Thyroid gland (tissue), 4 donors: ENCODE data around the gene NELFA. TPM values are rescaled to one million over a fixed set of nuclear protein-coding genes. Genes with fewer than 3 reads are reported as not detected.
A peak's percentile ranks its signal among the peaks of the same experiment; 100 is the strongest.

Experiments
- DNase-seq, 2 donors: peaks; one replicate each; pipeline ENCODE4 v3.0.0-alpha.2; 2019
- H3K27ac ChIP-seq, 3 donors: fragments of 200-600 bp; sonication (generic); 1 replicate in 2 of 3; 2 replicates in 1 of 3; pipeline ENCODE4 v1.5.1; 2016 to 2019; ENCODE audit warnings: mild to moderate bottlenecking in 1 of 3, moderate library complexity in 1 of 3
- H3K27me3 ChIP-seq: fragments of 200-600 bp; sonication (generic); one replicate; pipeline ENCODE4 v1.5.1; 2019
- H3K36me3 ChIP-seq, 2 donors: fragments of 200-600 bp; sonication (generic); one replicate each; pipeline ENCODE4 v1.5.1; 2016 to 2019
- H3K4me1 ChIP-seq, 2 donors: fragments of 200-600 bp; sonication (generic); one replicate each; pipeline ENCODE4 v1.5.1; 2017 to 2019
- H3K4me3 ChIP-seq, 3 donors: fragments of 200-600 bp; sonication (generic); replicated peaks in 1 of 3; 1 replicate in 2 of 3; 2 replicates in 1 of 3; pipeline ENCODE4 v1.5.1; 2016; ENCODE audit warnings: mild to moderate bottlenecking in 1 of 3
- H3K9me3 ChIP-seq: fragments of 200-600 bp; sonication (generic); one replicate; pipeline ENCODE4 v1.5.1; 2017
- CTCF ChIP-seq, 6 experiments: fragments of 200-600 bp in 3 of 6; fragments of 450-650 bp in 3 of 6; sonication (generic) in 3 of 6; IDR thresholded peaks; one replicate each; pipeline ENCODE4 v1.5.1; 2016 to 2019; ENCODE audit warnings: antibody characterized with exemption in 6 of 6, mild to moderate bottlenecking in 2 of 6, inconsistent platforms in 1 of 6, moderate library complexity in 1 of 6
- POLR2A ChIP-seq, 2 donors: fragments of 450-650 bp; IDR thresholded peaks; one replicate each; pipeline ENCODE4 v1.6.1; 2017; ENCODE audit warnings: antibody characterized with exemption in 2 of 2, mild to moderate bottlenecking in 2 of 2, moderate library complexity in 1 of 2
- WGBS, 2 donors: methylation state at CpG; one replicate each; pipeline ENCODE4 v1.1.5; 2017; 5-methylcytosine and 5-hydroxymethylcytosine counted together
- intact Hi-C: fragments of 100-400 bp; cut with DNase I; formaldehyde crosslinking; loops from one replicate; pipeline ENCODE4 v1.15.1; 2023
- total RNA-seq, 4 donors: library from RNA; depleted of rRNA; stranded (reverse); fragments of >200 nt; gene quantifications; one replicate each; pipeline ENCODE4 v1.2.3, GENCODE V29; 2016

NELFA gene
- total RNA-seq, 4 donors from 2014 or later: 23.2 to 39.3 (median 28.7) TPM

- Histone ChIP-seq H3K4me3 (no peak overlapping the region), H3K27me3 (no peaks in the 10 kb centered on the region), H3K27ac (no peak overlapping the region), H3K36me3 (peaks cover 79 to 82% of the 10 kb centered on the region in 2 donors), H3K4me1 (no peaks in the 10 kb centered on the region), H3K9me3 (no peaks in the 10 kb centered on the region)
- WGBS, 2 donors: 91% methylated on average over 13 to 19 of the region's 22 CpGs
- no peak for DNase-seq
- TF ChIP-seq POLR2A (IDR thresholded peaks at IDR 0.05) (no peak), CTCF (IDR thresholded peaks at IDR 0.05) (no peak)
- intact Hi-C loops: no loop called here
Measured at GRCh38 chr4:1986578-1987210, 22.1 kb downstream of the NELFA start.

GRCh38 chr4:1985780-1986577, 22.8 kb downstream of the NELFA start:
- H3K4me1 ChIP-seq: no peaks in the 10 kb centered on the region
- no peaks in the 10 kb centered on the region for H3K9me3 ChIP-seq
- WGBS, 2 donors: 92 to 95% methylated on average over 30 to 54 of the region's 54 CpGs
- H3K27me3 ChIP-seq: no peaks in the 10 kb centered on the region
- H3K27ac ChIP-seq: no peak overlapping the region
- no peak for TF ChIP-seq POLR2A (IDR thresholded peaks at IDR 0.05)
- H3K36me3 ChIP-seq: peaks cover 84 to 86% of the 10 kb centered on the region in 2 donors
- intact Hi-C loops: no loop called here
- no peak for DNase-seq
- H3K4me3 ChIP-seq: no peak overlapping the region

GRCh38 chr4:1985294-1985693, 23.5 kb downstream of the NELFA start:
- no peak for DNase-seq
- no peaks in the 10 kb centered on the region for H3K9me3 ChIP-seq
- TF ChIP-seq CTCF (IDR thresholded peaks at IDR 0.05) (no peak), POLR2A (IDR thresholded peaks at IDR 0.05) (no peak)
- WGBS, 2 donors: 89 to 95% methylated on average over 13 to 14 of the region's 14 CpGs
- no peaks in the 10 kb centered on the region for H3K4me1 ChIP-seq
- no peak overlapping the region for H3K4me3 ChIP-seq
- H3K27ac ChIP-seq: no peak overlapping the region
- peaks cover 88% of the 10 kb centered on the region in 2 donors for H3K36me3 ChIP-seq
- no peaks in the 10 kb centered on the region for H3K27me3 ChIP-seq
- intact Hi-C loops: no loop called here

- intact Hi-C loops: no loop called here
- Histone ChIP-seq H3K36me3 (peaks cover 86 to 94% of the 10 kb centered on the region in 2 donors), H3K27ac (no peak overlapping the region), H3K9me3 (no peaks in the 10 kb centered on the region), H3K4me3 (no peak overlapping the region), H3K27me3 (no peaks in the 10 kb centered on the region), H3K4me1 (no peaks in the 10 kb centered on the region)
- 86 to 94% methylated on average over 21 to 24 of the region's 27 CpGs for WGBS, 2 donors
- TF ChIP-seq CTCF (IDR thresholded peaks at IDR 0.05) (no peak), POLR2A (IDR thresholded peaks at IDR 0.05) (no peak)
- DNase-seq: no peak
Measured at GRCh38 chr4:1984406-1985191, 24.2 kb downstream of the NELFA start.

GRCh38 chr4:1983846-1984405, 24.8 kb downstream of the NELFA start:
- peak in 1 of 2 donors; percentile 2 for DNase-seq
- Histone ChIP-seq H3K27me3 (no peaks in the 10 kb centered on the region), H3K4me1 (no peaks in the 10 kb centered on the region), H3K27ac (no peak overlapping the region), H3K4me3 (no peak overlapping the region), H3K36me3 (peaks cover 79 to 89% of the 10 kb centered on the region in 2 donors), H3K9me3 (no peaks in the 10 kb centered on the region)
- intact Hi-C loops: no loop called here
- TF ChIP-seq CTCF (IDR thresholded peaks at IDR 0.05) (no peak), POLR2A (IDR thresholded peaks at IDR 0.05) (no peak)
- WGBS, 2 donors: 93 to 97% methylated on average over 15 to 21 of the region's 21 CpGs
